Renal cortical epithelial cell (primary cell): ENCODE measurements around the gene MCF2L2. TPM values are rescaled to one million over a fixed set of nuclear protein-coding genes. Genes with fewer than 3 reads are reported as not detected.
"Not testable (repeated sequence)": the region's sequence is repeated elsewhere in the genome, so short reads cannot be mapped to it uniquely, and the experiment has no call there.

Source experiments
- DNase-seq: peaks from one replicate; pipeline ENCODE4 v3.0.0-alpha.2; 2011; ENCODE audit warnings: low read depth
- total RNA-seq: library from RNA; depleted of rRNA; stranded (reverse); fragments of >200 nt; gene quantifications from 2 replicates; pipeline ENCODE4 v1.2.3, GENCODE V29; 2014

The MCF2L2 gene
- total RNA-seq, 1 donor from 2014 or later, result 0.25 TPM

DNA sequence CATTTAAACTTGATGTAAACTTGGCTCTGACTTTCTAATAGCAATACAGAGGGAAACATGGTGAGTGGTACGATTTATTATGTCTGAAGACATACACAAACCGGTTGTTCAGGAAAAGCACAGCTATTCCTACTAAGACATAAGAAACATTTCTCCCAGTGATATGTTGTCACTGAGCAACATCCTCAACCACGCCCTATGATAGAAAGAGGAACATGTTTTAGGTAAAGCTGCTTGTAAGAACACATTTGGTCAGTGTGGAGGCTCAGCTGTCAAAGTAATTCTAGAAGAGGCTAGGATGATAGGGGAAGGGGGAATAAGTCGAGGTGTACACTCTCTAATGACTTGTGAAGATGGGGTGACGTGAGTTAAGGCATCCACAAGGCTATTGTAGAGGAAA is 218.1 kb downstream of the MCF2L2 start:
- DNase-seq, result no peak

DNA sequence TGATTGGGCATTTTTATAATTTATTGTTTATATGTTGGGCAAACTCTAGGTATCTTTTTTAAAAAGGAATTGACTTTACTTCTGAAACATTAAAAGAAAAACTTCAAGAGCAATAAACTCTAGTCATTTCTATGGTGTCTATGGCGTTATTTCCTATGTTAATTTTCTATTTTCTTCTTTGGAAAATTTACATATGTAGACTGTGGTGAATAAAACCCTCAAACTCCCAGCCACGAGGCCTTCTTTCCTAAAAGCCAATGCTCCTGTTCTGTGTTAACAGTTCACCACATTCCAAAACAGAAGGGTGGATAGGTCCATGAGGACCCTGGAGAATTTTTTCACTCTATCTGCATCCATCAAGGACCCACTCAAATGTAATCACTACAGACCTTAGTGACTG is 219.6 kb downstream of the MCF2L2 start:
- DNase-seq, result no peak

DNA sequence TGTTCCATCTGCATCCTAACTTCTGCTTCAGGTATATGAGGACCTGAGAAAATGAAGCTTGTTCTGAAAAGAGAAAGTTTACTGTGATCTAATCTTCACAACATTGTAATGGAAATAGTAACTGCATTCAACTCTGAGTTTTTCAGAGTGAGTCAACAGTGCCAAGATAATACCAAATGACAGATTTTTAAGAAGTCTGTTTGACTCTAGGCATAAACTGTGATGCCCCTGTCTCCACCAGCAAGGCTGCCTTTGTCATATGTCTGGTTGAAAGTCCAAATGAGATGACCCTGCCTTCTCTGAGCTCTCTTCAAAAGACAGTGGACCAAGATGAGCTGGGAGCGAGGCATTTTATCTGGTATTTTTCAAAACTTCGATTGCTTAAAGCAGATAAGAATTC is 220.2 kb downstream of the MCF2L2 start:
- DNase-seq, result no peak

DNA sequence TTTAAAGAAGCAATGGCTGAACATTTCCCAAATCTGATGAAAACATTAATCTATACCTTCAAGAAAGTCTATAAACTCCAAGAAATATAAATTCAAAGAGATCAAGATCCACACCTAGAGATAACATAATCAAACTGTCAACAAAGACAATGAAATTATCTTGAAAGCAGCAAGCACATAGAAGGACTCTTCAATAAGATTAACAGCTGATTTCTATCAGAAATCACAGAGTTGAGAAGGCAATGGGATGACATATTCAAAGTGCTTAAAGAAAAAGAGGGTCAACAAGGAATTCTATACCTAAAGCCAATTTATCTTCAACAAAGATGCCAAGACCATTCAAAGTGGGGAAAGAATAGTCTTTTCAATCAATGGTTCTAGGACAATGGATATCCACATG is 224.7 kb downstream of the MCF2L2 start:
- DNase-seq, result no peak

DNA sequence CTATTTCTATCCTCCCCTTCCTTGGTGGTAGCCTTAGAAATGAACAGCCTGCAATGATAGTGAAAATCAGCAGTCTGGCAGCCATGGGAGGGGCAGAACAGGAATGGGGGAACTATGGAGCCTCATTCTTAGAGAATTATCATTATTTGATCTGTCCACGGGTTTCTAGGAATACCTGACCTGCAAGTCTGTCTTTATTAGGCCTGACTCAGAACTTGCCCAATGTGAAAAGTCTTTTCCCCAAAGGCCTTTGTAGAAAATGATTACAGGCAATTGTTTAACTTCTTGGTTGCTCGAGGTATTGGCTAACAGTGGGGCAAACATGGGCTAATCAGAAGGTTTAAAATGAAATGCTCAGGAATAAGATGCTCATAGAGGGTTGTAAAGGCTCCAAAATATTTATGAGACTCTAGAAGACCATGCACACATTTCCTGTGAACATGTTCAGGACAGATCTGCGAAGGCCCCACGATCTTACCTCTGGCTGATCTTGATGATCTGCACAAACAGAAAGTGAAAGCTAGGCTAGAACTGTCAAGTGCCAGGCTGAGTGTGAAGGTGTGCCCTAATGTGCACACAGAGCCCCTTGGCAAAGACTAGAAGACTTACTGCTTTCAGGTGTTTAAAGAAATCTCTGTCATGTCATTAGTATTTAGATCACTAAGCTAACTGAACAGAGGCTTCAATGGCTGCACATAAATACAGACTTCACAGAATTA is 226.3 kb downstream of the MCF2L2 start:
- no peak for DNase-seq

DNA sequence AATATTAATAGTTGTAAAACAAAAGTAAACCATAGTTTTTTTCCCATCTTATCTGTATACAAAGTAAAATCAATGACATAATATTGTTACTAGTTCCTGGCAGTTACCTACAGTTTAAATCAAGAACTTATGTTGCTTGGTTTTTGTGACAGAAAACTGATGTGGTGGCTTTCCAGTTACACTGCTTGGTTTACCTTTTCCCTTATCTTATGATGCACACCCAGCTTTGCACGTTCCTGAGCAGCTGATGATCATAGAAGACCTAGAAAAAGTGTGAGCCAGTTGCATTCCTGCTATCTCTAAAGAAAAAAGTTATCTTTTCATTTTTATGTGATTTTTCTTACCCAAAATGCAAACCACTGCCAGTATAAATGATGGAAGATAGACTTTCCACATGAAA is 229.5 kb downstream of the MCF2L2 start:
- no peak for DNase-seq

DNA sequence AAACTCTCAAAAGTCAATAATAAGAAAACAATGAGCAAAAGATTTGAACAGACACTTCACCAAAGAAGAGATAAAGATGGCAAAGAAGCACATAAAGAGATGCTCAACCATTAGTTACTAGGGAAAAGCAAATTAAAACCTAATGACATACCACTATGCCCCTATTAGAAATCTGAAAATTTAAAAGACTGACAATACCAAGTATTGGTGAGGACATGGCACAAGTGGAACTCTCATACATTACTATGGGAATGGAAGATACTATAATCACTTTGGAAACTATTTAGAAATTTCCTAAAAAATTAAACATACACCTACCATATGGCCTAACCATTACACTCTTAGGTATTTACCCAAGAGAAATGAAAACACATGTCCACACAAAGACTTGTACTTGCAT is 230.7 kb downstream of the MCF2L2 start:
- DNase-seq, result no peak

DNA sequence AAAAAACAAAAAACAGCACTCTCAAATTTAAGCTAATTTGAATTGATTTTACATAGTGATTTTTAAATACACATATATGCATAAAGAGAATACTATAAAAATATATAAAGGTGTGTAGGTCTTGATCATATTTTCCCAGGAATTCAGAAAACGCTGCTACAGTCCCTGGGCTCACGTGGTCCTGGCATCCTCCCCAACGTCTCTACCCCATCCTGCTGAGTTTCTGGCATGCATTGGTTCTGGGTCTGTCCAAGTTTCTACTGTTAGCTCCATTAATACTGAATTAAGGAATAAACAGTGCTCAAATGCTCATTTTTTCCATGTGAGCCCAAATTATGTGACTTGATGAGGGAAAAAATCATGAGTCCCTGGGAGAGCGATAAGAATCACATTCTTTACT is 233.2 kb downstream of the MCF2L2 start:
- DNase-seq, result no peak

DNA sequence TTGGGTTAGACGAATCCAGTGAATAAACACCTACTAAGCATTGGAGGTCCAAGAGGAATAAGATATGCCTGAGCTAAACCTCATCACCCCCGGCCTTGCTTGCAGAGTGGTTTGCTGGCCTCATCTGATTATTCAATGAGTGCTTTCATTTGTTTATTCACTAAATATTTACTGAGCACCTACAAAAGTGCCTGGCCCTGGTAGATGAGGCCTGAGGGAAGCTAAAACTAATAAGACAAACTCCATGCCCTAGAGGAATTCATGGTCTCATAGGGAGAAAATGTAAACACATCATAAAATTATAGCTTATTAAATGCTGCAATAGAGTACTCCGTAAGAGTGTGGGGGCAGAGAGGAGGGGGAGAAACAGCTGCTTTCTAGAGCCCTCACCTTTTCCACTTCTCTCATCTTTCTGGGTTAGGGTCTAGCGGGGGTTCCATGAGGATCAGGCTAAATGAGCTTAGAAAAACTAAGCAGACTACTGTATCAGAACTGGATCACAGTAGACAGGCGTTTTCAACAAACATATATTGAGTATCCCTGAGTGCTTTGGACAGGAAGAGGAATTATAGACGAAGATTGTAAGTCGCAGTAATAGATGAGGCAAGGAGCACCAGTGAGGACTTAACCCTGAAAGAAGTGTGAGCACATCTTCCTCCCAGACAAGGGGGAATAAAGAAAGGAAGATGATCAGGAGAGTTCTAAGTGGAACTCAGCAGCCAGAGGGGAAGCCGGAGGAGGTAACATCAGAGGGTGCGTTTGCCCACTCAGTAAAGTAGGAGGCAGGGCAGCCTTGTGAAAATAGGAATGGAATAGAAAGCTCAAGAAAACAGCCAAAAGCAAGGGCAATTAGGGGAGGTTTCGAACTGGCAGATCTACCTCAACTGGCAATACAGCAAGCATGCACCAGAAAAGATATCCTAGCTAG is 234.4 kb downstream of the MCF2L2 start:
- DNase-seq, result no peak

DNA sequence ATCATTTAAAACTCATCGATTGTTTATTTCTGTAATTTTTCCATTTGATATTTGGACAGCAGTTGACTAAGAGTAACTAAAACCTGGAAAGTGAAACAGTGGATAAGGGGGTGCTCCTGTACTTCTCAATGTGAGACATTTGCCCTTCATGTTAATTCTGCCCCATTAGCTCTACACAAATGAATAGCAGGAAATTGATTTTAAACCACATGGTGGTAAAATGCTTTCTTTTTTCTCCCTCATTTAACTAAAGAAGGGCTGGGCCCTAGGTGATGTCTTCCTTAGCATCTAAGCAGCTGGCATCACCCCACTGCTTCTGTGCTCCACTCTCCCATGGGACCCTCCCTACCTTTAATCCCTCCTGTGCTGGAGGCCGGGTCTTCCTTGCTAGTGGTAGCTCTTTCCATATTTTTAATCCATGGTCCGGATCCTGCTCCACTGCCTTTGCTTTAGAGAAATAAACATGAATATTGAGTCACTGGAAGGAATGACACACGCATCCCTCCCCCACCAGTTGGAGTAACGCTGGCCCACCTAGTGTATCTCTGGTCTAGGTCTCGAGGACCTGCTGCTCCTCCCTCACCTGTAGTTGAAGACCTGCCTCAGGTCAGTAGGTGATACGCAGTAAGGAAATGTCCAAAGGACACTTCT is 235.6 kb downstream of the MCF2L2 start:
- DNase-seq, result no peak

DNA sequence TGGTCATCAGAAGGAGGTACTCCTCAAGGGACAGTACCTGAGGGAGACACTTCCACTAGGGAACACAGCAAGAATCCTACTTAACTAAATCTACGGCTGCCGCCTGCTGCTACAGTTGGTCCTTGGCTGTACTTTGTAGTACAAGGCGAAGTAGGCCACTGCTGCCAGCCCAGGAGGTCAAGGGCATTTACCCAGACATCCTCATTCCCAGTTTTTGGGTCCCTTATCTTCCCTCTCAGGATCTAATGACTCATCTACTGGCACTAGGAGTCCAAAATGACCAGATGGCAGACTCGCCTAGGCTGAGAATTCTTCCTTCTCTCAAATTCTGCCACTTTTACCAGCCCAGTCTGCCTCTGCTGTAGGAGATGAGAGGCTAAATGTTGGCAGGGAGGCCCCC is 238.8 kb downstream of the MCF2L2 start:
- DNase-seq, result no peak

DNA sequence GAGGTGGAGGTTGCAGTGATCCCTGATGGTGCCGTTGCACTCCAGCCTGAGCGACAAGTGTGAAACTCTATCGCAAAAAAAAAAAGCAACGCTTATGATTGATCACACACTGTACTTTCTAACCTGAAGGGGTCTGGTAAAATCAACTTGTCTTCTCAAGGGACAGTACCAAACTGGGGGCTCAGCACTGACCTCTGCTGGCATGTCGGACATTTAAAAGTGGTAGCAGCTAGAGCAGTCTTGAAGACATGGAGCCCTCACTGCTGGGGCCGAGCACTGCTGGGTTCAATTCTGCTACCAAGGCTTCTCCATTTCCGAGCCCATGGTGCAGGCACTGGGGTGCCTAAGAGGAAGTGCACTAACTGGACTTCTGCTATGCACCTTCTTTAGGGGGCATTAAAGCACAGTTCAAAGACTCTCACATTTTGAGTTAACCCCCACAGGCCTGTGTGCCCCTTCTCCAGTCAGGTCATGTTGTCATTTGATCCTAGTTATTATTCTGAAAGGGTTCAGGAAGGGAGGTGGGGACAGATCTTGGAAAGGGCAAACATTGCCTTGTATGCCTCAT is 239.4 kb downstream of the MCF2L2 start:
- peak; percentile 16 for DNase-seq

DNA sequence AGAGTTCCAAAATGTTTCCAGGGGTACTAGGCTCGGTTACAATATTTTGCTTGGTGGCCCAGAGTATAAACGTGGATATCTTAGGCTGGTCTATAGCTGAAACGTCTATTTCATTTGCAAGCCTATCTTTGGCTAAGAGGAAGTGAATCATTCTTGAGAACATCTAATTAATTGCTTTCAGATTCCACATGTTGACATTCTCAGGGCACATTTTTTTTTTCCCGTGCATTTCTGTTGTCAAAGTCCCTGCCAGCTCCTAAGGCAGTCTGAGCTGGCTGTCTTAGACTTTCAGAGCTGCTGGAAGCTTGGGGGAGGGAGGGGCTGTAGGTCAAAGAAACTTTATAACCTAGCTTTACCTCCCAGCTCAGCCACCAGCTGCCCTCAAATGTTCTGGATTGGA is 242.7 kb downstream of the MCF2L2 start:
- DNase-seq, result peak; percentile 87

DNA sequence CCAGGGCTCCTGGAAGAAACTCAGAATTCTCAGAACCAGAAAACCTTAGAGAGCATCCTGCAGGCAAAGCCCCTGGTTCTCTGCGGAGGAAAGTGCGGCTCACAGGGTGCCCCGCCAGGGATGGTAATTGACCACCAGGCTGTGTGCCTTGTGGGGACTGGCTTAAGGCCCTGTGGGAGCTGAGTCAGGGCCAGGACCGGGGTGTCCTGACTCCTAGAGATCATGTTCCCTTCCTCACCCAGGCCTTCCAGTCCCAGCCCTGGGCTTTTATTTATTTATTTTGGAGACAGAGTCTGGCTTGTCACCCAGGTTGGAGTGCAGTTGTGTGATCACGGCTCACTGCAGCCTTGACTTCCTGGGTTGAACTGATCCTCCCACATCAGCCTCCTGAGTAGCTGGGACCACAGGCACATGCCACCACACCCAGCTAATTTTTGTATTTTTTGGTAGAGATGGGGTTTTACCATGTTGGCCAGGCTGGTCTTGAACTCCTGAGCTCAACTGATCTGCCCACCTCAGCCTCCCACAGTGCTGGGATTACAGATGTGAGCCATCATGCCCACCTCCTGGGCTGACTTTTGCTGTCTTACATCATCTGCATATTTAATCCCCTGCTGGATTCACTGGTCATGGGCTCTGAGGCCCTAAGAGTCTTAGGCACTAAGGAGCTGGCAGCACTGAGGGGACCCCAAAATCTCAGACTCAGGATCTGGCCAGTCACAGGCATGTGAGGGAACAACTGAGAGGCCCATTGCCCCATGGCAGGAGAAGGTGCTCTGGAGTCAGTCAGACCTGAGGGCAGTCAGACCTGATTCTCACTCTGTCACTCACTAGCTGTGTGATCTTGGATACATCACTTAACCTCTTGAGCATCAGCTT is 245.4 kb downstream of the MCF2L2 start:
- no peak for DNase-seq

DNA sequence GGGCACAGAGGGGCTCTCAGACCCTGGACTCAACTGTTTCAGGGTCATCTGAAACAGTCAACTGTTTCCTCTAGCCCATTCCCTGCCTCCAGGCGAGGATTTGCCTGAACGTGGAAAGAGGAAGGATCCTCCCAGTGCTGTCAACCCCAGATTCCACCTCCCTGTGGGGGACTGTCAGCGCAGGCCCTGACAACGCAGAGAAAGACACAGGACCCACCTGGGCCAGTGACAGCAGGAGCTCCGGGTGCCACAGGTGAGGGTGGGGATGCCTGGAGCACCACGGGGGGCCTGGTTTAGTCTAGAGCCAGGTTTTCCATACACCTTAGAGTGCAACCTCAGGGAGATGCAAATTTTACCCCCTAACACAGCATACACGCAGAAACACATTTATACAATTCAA is 246.3 kb downstream of the MCF2L2 start:
- DNase-seq, result no peak

DNA sequence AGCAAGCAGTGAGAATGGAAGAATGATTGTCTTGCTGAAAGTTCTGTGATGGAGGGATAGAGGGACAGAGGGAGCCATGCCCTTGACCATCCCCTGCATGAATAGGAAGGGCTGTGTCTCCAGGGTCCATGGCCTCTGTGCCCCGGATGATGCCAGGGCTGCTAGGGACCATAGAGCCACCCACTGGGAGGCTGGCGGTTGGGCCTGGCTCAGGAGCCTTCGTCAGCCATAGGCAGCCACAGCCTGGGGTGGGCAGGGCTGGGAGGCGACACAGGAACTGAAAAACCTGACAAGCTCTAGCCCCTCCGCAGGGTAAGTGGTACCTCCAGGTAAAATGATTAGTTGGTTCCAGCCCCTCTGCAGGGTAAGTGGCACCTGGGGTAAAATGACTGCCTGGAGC is 246.8 kb downstream of the MCF2L2 start:
- DNase-seq, result no peak

DNA sequence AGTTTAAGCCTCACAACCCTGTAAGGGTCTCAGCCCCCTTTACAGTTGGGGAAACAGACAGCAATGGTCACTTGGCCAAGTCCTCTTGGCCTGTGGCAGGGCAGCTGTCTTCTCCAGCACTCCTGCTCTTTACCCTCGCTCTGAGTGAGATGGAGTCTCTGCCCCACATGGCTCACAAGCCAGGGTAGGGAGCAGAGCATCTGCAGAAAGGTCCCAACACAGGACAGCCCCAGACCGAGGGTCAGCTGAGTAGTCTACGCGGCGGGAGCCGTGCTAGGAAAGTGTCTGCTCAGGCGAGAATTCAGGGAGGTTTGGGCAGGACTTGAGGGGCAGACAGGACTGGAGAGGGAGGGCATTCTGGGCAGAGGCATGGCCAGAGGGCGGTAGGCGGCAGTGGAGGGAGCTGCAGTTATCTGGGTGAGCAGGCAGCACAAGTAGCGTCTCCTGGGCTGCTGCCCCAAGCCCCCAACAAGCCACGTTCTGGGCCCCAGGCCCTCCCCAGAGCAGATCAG is 247.6 kb downstream of the MCF2L2 start:
- no peak for DNase-seq

DNA sequence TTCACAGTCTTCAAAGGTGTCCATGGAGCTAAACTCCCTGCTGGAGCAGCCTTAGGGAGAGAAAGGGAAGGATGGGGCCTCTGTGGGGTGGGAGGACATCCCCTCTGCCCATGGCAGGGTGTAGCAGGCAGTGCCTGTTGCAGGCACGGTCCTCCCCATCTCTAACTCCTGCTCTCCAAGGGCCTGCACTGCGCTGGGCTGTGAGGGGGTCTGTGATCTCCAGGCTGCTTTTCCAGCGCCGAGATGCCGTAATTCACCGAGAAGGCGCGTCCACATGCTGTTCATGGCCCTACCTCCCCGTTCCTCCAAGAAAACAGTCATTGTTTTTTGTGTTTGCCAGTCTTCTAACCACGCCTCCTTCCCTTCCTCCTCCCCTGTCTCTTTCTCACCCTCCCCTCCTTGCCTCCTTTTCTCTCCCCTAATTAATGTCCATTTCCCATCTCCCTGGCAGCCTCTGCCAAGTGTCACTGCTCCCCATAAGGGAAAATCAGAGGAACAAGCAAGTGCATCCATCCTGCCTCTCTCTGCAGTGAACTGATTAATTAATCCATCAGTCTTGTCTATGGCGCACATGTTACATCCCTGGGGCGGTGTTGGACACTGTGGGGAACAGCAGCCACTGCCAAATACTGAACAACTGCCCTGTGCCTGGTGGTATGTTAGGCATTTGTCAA is 248.2 kb downstream of the MCF2L2 start:
- DNase-seq, result no peak

DNA sequence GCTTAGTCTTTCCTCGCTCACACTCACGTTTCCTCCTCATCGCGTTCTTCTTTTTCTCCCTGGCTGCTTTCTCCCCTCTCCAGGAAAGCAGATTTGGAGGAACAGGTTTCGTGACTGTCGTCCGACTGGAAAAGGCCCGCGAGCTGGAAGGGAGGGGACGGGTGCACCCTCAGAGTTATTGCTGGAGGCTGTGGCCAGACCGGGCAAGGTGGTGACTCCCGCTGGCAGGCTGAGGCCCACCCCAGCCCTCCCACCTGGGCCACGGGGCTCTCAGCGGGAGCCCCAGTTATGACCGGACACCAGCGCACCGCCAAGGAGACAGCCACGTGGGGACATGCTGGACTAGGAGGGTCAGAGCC is 248.9 kb downstream of the MCF2L2 start:
- DNase-seq, result not testable (repeated sequence)

DNA sequence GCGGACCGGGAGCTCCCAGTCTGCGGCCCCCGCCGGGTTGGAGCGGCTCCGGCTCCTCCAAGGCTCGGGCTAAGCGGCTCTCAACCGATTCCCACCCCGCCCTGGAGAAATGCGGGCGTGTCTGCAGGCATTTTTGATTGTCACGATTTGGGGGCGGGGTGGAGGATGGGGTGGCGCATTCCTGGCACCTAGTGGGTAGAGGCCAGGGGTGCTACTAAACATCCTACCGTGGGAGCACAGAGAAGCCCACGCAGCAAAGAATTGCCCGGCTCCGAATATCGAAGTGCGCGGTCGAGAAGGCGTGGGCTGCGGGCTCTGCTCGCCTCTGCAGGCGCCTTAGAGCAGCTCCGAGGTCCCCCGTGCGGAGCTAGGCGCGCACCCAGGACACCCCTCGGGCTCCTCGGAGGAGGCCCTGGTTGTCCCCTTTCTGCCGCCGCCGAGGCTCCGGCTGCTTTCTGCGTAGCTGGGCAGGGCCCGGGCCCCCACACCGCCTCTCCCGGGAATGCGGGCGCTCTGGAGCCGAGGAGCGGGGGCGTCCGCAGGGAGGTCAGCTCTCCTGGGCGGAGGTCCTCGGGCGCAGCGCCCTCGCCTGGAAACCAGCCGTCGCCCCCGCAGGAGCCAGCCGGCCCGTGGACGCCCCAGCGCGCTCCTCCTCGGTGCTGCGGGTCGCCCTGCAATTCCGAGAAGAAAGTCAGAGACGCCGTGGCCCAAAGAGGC is 249.4 kb downstream of the MCF2L2 start:
- DNase-seq, result no peak
